ENCODE measurements around the gene PEX11G.
A peak's percentile ranks its signal among the peaks of the same experiment; 100 is the strongest.

The PEX11G gene

DNA sequence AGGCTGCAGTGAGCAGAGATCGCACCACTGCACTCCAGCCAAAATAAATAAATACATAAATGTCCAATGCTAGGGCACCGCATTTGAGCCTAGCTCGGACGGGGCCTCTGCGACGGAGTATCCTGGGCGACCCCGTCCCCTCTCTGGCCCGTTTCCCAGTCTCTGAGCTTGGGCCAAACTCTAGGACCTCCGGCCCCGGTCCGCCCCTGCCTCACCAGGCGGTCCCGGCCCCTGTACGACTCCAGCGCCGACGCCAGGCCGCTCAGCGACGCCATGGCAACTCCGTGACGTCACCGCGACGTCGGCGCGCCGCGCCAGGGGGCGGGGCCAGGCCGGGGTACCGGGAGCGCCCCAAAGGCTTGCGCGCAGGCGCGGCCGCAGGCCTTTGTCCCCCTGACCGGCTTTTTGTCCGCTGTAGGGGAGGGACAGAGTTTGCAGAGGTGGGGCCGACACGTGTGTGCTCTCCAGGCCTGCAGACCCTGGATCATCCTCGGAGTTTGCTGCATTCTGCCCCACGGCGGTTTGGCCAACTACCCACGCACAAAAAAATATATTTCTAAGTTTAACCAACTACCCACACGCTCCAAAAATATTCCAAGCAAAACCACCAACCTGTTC lies at the start of gene PEX11G:
Gene PEX11G, minus strand, starts transcription at position 300 of the 618 bp plus-strand sequence. Its CDS starts 25 bp downstream, at position 275.
- DNase-seq: peak; percentile 90

DNA sequence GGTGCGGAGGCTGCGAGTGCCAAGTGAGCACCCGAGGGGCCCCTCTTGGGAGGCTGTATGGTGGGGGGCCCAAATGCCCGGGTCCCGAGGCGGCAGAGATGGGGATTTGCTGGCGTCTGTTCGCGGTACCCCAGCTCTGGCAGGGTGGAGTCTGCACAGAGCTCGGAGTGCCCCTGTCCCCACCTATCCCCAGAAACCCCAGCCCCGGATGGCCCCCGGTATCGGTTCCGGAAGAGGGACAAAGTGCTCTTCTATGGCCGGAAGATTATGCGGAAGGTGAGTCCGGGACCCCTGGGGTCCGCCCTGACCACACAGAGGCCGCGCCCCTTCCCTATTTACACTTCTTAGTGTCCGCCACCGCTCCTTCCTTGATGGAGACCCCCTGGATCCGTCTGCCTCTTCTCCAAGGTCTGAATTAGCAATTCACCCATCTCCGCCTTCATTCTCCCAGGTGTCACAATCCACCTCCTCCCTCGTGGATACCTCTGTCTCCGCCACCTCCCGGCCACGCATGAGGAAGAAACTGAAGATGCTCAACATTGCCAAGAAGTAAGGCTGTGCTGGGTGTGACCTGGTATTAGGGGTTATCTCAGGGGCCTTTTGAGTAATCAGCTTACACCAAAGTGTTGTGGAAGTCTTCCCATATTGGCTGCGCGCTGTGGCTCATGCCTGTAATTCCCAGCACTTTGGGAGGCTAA lies 47.3 kb upstream of the PEX11G start:
- peak; percentile 11 for DNase-seq

DNA sequence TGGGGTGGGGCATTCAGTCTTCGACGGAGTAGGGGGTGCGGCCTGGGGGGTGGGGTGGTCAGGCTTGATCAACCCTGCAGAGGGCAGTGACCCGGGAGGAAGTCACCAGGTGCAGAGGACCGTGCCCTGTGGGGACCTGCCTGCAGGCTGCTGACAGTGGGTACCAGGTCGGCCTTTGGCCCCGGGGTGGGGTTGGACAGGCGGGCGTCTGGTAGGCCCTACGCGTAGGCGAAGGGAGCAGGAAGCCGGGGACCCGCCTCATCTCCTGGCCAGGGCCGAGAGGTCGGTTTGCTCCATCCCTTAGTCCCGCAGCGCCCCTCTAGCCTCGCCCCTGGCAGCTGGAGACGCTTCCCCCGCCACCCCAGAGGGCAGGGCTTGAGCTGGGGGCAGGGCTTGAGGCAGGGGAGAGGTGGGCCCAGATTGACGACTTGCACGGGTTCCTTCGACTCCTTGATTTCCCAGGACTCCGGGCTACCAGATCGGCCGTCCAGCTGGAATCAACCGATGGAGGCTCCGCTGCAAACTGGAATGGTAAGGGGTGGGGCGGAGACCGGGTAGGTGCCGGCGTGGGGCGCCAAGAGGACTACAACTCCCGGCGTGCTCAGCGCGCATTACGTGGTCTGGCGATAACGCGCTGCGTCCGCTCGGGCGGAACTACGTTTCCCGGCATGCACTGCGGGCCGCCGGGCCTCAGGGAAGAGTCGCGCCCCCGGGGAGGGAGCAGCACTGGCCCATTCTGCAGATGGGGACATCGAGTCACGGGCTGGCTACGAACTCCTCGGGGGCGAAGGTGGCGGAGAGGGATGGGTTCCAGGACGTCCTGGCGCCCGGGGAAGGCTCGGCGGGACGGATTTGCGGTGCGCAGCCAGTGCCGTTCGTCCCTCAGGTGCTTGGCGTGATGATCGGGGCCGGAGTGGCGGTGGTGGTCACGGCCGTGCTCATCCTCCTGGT lies 46.5 kb upstream of the PEX11G start, which contains the start of gene PNPLA6:
Gene PNPLA6, plus strand, starts transcription at position 671 of the 951 bp plus-strand sequence. Its CDS starts 72 bp downstream, at position 743.
- DNase-seq: peak; percentile 91

DNA sequence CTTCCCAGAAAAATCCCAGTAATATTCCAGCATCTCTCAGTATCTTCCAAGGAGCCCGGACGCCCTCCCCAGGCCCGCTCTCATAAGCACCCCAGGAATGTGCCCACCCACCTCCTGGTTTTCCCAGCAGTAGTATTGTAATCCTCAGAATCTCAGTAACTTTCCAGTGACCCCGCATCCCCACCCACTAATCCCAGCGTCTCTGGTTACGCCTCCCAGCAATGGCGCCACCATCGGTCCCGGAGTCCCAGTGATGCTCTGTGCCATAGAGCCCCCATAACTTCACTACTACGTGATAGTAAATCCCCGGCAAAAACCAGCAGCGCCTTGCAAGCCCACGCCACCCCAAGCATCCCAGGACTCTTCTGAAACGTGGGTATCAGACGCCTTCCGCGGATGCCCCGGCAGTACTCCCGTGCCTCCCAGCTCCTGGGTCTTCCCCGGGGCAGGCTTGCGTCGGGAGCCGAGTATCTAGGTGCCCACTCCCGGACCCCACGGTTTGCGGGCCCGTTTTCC lies 45.8 kb upstream of the PEX11G start:
- DNase-seq: peak; percentile 37

DNA sequence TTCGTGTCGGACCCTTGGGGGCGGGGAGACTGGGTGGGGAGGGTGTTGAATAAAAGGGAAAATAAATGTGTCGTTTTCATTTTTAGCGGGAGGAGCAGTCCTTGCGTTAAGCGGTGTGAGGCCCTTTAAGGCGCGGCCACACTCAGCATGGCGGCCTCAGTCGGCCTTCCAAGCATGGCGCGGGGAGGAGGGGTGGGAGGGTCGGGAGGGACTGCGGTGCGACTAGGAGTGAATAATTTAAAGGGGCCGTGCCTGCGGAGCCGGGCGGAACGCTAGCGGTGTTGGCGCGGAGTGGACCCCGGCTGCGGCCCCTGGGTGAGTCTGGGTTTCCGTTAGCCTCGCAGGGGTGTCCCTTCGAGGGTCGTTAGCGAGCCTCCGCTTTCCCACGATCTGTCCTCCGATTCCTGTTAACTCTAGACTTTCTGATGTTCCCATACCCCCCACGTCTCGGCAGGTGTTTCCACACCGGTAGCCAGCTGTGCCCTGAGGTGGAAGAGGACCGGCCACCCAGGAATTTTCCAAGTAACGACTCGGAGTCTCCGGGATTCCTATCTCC lies 45.2 kb upstream of the PEX11G start:
- DNase-seq: peak; percentile 87

DNA sequence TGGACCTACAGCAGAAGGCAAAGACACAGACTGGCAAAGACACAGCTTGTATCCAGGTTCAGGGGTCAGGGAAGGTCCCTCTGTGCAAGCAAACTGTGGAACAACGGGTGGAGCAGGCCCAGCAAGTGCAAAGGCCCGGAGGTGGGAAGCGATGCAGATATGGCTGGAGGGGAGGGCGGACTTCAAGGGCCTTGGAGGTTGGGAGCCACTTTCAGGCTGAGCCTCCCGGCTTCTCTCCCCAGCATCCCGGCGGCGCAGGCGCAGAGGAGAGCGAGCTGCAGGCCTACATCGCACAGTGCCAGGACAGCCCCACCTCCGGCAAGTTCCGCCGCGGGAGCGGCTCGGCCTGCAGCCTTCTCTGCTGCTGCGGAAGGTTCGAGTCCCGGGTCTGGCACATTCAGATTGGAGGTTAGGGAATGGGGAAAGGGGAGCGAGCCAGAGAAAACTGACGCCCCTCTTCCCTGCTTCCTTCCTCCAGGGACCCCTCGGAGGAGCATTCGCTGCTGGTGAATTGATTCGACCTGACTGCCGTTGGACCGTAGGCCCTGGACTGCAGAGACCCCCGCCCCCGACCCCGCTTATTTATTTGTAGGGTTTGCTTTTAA lies 44.5 kb upstream of the PEX11G start:
- no peak for DNase-seq

DNA sequence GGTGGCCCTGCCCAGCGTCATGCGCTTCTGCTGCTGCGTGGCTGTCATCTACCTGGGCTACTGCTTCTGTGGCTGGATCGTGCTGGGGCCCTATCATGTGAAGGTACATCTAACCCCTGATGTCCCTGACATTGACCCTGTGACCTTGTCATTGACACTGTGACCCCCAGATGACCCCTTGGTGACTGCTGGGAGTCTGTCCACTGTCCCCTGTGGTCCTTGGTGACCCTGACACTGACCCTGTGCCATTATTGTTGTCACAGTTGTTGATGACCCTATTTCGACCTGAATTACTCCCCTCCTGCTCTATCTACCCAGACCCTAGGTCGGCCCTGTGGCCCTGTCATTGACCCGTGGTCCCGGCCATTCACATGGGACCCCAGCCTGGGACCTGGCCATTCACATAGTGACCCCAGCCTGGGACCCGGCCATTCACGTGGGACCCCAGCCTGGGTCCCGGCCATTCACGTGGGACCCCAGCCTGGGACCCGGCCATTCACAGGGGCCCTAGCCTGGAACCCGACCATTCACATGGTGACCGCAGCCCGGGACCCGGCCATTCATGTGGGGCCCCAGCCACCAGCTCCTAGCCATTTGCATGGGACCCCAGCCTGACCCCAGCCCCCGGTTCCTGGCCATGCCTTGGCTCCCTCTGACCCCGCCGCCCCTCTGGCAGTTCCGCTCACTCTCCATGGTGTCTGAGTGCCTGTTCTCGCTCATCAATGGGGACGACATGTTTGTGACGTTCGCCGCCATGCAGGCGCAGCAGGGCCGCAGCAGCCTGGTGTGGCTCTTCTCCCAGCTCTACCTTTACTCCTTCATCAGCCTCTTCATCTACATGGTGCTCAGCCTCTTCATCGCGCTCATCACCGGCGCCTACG lies 41.0 kb upstream of the PEX11G start:
- no peak for DNase-seq

DNA sequence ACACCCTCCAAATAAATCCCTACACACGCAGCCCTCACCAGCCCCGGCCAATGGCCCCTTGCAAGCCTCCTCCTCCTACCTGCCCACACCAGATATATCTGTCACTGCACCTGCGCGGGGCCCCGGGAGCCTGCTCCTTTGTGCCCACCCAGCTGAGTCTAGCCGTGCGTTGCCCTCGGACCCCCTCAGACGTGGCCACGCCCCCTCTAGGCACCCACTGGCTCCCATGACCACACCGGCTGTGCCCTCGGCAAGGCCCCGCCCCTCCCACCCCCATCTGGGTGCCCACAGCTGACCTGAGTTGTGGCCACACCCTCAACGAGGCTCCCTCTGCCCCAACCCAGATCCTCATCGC lies 40.4 kb upstream of the PEX11G start:
- no peak for DNase-seq

DNA sequence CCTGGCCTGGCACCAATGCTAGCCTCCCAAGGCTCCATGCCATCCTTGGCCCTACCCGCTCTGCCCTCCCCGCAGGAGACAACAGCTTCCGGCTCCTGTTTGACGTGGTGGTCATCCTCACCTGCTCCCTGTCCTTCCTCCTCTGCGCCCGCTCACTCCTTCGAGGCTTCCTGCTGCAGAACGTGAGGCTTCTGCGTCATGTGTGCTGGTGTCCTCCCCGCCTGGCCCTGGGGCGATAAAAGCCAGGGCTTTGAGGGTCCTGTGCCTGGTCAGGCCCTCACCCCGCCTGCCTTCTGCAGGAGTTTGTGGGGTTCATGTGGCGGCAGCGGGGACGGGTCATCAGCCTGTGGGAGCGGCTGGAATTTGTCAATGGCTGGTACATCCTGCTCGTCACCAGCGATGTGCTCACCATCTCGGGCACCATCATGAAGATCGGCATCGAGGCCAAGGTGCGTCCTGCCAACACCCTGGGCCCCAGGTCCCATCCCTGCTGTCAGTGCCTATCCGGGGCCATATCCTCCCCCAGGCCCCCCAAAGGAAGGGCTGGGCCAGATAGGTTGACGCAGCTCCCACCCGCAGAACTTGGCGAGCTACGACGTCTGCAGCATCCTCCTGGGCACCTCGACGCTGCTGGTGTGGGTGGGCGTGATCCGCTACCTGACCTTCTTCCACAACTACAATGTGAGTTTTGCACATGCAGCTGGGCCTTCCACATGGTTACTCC lies 39.8 kb upstream of the PEX11G start:
- DNase-seq: no peak

DNA sequence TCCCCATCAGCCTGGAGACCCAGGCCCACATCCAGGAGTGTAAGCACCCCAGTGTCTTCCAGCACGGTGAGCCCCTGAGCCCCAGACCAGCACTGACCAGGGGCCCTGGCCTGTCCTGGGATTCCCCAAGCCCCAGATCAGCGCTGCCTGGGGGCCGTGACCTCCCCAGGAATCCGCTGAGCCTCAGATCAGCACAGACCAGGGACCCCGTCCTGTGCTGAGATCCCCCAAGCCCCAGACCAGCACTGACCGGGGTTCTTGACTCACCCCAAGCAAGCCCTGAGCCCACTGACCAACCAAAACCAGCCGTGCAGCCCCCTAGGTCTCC lies 39.3 kb upstream of the PEX11G start:
- no peak for DNase-seq

DNA sequence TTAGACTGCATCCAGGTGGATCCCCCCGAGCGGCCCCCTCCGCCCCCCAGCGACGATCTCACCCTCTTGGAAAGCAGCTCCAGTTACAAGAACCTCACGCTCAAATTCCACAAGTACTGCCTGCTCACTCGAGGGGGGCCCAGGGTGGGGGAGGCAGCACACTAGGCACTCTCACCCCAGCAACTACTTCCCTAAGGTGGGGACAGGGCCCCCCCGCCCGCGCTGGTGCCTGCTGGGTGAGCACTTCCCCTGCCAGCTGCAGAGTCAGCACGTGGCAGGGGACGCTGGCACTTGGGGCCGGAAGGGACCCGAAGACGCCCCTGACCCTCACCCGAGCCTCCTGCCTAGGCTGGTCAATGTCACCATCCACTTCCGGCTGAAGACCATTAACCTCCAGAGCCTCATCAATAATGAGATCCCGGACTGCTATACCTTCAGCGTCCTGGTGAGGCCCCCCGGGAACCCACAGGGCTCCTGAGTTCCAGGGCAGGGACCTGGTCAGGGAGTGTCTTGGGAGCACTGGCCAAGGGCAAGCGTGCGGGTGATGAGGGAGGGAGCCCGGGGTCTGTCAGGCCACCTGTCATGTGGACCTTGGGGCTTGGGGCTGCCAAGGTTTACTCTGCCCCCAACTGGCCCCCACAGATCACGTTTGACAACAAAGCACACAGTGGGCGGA lies 38.8 kb upstream of the PEX11G start:
- DNase-seq: no peak

DNA sequence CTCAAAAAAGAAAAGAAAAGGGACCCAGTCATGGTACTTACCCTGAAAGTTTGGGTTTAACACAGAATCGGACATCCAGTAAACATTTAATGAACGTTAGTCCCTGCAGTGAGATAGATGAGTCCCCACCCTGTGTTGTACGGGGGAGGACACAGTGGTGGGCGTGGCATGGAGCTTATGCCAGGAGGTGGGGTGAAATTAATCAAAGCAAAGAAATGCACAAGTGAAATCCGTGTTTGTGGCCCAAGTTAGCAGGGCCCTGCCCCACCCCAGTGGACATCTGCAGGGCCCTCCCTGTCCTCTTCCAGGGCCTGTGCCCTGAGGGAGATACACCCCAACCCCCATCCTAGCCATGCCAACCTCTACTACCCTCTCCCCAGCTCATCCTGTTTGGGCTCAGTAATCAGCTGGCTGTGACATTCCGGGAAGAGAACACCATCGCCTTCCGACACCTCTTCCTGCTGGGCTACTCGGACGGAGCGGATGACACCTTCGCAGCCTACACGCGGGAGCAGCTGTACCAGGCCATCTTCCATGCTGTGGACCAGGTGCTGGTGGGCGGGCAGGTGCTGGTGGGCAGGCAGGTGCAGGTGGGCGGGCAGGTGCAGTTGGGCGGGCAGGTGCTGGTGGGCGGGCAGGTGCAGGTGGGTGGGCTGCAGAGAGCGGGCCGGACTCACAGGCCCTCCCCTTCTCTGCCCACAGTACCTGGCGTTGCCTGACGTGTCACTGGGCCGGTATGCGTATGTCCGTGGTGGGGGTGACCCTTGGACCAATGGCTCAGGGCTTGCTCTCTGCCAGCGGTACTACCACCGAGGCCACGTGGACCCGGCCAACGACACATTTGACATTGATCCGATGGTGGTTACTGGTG lies 37.5 kb upstream of the PEX11G start:
- no peak for DNase-seq

DNA sequence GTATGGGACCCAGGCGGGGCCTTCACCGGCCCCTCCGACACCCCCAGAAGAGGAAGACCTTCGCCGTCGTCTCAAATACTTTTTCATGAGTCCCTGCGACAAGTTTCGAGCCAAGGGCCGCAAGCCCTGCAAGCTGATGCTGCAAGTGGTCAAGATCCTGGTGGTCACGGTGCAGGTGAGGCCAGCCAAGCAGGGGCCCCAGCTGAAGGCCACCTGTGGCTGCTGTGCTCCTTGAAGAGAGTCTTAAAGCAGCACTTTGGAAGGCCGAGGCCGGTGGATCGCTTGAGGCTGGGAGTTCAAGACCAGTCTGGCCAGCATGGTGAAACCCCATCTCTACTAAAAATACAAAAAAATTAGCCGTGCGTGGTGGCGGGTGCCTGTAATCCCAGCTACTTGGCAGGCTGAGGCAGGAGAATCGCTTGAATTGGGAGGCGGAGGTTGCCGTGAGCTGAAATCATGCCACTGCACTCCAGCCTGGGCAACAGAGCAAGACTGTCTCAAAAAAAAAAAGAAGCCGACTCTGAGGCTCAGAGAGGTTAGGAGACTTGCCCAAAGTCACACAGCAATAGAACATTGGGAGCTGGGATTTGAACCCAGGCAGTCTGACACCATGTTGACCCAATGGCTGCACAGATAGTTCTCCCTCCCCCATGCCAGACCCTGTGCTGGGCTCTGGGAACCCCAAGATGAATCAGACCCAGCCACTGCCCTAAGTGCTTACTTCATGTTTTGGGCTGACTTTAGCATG lies 36.3 kb upstream of the PEX11G start:
- DNase-seq: no peak

DNA sequence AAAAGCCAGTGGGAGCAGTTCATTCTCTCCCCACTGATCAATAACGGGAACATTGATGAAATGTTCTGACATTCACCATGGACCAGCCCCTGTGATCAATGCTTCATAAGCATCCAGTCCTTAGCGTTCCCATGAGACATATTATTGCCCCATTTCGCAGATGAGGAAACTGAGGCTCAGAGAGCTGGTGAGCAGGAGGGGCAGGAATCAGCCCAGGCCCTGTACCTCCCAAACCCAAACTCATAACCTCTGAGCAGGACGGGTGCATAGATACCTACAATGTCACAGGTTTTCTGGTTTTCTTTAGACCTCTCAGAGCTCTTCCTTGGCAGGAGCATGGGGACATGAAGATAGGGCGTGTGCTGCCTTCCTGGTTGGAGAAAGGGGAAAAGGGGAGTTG lies 35.7 kb upstream of the PEX11G start:
- no peak for DNase-seq

DNA sequence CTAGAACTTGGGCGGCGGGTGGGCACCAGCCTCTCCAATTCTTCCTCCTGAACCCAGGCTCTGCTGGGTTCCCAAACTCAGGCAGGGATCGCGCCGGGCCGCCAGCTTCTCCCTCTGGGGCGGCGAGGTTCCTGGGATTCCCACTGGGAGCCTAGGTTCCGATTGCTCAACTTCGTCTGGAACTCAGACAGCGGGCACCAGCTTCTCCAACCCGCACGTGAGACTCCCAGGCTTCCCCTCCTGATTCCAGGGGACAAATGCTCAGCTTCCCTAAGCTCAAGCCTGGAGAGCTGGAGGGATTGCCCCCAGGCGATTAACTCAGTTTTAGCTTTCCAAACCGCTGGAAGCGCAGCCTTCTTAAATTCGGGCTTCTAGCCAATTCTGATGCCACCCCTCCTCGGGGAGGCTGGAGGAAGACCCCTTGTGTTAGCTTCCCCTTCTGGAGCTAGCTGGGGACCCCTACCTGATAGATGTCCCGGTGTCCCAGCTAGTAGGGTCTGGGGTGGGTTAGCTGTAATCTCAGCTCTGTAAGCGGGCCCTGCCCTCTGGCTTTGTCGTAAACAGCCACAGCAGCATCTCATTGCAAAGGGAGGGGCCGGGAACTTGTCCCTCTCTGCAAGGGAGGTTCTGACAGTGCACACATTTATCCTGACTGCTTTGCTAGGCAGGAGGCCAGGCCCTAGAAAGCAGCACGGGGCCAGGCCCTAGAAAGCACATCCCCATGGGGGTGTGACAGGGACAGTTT lies 34.3 kb upstream of the PEX11G start:
- DNase-seq: no peak

DNA sequence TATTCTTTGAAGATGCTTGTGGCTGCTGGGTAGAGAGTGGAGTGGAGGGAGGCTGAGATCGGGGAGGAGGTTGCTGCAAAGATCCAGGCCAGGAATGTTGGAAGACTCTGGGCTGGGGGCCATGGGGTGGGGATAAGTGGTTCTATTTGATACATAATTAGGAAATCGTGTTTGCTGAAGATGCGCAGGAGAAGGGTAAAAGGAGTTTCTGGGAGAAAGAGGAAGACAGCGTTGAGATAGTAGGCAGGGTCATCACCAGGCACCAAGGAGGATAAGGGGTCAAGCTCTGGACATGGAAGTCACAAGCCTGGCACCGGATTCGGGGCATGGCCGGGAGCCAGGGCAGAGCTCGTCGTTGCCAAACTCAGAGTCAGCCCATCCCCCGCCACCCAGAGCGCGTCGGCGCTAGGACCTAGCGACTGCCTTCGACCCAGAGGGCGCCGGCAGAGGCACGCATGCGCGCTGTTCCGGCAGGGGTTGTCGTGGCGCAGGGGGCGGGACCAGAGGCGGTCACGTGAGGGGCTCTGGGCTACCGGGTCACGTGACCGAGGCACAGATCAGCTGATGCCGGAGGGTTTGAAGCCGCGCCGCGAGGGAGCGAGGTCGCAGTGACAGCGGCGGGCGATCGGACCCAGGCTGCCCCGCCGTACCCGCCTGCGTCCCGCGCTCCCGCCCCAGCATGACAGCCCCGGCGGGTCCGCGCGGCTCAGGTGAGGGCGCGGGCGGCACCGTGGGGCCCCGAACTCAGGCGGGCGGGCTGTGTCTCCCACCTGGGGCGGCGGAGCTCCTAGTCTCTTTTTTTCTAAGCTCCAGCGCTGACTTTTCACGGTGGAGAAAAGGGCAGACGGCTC lies 33.5 kb upstream of the PEX11G start, which contains the start of gene MCOLN1:
Gene MCOLN1, plus strand, starts transcription at position 553 of the 851 bp plus-strand sequence. Its CDS starts 127 bp downstream, at position 680.
- peak; percentile 99 for DNase-seq
